Activated T-cell treated with anti-CD3 and anti-CD28 coated beads, Interleukin-2, amount 50 U/mL, for 1 hour (primary cell): ENCODE data around the gene HUNK.

Source experiments
- DNase-seq: peaks from one replicate; pipeline ENCODE4 v3.0.0-alpha.2; 2020

HUNK gene

DNA sequence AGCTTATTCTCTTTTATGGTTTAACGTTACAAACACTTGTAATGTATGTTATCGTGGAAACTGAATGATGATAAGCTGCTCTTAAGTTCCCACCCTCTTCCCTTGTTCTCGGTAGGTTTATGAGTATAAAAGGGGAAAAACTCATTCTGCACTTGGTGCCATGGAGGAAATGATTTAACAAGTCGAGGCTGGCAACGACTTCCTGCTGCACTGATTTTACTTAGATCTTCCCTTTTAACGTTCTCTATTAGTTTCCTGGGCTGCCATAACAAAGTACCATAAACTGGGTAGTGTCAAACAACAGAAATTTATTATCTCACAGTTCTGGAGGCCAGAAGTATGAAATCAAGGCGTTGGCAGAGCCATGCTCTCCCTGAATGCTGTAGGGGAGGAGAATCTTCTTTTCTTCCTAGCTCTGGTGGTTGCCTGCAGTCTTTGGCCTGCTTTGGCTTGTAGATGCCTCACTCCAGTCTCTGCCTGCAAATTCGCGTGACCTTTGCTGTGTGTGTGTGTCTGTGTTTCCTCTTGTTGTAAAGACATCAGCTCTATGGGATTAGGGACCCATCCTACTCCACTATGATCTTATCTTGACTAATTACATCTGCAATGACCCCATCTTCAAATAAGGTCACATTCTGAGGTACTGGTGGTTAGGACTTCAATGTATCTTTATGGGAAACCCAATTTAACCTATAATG, 26.3 kb downstream of the HUNK start:
- no peak for DNase-seq

DNA sequence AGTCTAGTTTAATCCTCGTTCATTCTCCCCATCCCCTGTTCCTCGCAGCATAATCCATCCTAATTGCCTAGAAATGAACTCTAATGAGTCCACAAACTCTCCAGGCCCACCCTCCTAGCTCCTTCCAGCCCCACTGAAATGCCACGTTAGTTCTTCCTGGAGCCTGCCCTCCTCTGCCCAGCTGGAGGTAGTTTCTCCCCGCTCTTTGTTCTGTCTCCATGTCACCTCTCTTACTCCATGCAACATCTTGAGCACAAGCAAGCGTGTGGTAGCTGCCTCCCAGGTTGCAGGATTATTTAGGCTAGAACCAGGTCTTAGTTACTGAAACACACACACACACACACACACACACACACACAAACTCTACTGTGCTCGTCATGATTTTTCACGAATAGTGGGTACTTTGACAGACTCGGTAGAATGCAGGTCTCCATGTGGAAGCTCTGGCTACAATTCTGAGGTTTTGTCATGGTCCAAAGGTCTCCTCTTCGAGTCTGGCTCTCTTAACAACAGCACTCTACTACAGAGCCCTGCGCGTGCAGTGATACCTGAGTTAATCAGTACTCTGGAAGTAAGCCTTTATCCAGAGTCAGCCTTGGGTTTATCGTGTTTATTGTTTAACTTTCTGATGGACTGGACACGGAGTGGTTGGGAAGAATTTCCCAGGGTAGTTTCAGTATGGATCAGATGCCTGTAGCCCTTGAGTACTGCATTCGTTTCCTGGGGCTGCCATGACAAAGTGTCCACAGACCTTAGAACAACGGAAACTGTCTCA, 27.5 kb downstream of the HUNK start:
- no peak for DNase-seq

DNA sequence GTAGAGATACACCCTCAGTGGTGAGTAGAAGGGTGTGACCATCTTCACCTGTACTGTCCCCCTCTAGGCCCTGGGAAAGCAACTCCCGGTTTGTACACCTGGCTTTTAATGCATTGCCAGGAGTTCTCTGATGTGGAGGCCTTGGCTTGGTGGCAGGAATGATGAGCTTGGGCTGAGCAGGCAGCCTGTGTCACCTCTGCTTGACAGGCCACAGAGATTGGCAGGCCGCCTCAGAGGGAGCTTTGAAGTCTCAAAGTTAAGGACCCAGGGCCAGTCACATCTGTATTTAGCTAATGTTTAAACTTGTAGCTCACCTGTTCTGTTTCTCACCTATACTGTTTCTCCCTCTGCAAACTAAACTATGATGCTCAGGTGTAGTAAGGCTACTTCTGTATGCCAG, 28.5 kb downstream of the HUNK start:
- DNase-seq = no peak

DNA sequence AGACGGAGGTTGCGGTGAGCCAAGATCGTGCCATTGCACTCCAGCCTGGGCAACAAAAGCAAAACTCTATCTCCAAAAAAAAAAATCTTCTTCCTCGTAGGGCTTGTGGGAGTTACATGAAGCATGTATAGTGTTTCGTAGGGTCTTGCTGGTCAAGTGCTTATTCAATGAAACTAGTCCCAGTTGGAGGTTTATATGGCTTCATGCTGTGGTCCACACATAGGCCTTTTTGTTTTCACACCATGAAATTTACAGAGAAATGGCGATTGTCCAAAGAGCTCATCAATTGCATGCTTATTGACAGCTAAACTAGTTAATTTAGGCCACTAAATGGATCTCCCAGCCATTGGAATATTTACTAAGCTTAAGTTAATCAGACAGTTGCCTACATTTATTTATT, 29.6 kb downstream of the HUNK start:
- DNase-seq = no peak

DNA sequence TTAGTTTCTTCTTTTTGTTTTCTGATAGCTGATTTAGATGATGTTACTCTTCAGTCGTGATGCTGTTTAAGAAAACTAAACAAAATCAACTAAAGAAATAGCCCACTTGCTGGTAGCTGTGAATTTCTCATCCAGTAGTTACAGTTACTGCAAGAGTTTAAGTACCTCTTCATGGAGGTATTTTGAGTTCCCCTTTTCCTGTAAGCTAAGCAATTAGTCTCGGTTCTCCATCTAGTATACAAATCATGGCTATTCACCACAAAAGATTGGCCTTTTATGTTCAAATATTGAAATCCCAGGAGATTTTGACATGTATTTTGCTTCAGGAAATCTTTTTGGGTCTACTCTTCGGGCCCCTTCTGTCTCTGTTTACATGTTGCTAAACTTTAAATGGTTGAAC, 31.1 kb downstream of the HUNK start:
- DNase-seq = no peak

DNA sequence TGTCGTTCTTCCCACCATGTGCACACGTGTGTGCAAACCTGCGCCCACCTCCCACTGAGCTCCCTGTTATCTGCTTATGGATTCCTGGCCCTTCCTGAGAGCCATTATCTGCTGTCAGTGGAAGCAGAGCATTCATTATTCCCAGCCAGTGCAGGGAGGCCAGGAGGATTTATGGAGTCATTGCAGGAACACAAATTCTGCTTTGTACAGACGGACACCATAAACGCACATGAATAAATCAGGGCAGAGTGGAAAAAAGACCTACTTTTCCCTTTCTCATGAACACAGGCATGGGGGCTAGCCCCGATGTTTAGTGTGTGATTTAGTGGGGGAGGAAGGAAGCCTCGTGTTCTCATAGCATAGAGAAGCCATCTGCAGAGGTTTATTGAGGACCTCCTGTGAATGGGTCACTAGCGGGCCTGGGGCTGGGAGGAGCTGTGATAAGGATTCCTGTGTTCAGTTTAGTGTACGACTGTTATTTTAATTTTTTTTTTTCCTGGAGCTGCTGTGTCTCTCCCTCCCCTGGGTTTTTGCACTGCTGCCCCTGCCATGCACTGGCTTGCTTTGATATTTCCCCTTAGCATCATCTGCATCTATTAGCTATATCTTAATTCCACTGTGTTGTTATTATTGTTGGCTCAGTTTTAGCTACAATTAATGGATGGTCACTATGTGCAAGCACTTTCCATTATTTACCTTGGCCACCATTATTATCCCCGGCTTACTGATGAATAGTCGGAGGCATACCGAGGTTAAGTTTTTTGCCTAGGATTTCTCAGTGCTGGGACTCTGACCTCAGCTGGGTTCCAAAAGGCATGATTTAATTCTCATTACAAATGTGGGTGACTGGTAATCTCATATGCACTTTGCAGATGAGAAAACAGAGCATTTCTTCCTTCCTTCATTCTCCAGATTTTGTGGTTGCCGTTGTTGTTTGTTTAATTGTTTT, 33.0 kb downstream of the HUNK start:
- no peak for DNase-seq

DNA sequence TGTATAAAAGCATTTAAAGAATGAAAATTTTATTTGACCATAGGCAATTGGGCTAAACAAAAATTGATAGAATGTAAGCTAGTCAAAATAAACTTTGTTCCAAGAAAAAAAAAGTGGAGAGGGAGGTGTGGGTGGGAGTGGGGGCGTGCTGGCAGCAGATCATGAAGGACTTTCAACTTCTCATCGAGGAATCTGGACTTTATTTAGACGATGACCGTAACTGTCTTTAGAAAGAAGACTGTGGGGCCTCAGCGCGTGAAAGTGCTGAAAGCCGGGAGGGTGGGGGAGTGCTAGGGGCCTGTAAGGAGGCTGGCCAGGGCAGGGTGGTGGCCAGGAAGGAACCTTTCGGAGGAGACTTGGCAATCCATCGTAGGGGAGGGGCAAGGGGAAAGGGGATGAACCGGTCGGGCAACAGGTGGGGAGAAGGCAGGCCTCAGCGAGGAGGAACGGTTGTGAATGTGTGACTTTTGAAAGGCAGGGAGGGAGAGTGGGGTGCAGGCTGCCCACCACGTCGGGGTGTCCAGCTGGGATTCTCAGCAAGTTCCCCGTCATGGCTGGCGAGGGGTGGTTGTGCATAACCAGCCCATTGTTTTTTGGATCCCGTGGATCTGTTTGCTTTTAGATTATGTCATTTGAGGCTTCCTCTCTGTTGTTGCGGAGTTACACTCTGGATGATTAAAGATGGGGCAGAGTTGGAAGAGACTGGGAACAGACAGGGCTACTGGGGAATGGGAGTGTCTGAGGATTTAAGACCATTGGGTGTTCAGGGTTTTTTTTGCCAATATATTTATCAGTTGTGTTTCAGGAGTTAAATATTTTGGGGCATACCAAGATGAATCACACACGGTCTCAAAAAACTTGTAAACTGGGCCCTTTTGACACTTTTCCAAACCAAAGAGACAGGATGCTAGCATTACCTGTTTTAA, 35.5 kb downstream of the HUNK start:
- DNase-seq = no peak

DNA sequence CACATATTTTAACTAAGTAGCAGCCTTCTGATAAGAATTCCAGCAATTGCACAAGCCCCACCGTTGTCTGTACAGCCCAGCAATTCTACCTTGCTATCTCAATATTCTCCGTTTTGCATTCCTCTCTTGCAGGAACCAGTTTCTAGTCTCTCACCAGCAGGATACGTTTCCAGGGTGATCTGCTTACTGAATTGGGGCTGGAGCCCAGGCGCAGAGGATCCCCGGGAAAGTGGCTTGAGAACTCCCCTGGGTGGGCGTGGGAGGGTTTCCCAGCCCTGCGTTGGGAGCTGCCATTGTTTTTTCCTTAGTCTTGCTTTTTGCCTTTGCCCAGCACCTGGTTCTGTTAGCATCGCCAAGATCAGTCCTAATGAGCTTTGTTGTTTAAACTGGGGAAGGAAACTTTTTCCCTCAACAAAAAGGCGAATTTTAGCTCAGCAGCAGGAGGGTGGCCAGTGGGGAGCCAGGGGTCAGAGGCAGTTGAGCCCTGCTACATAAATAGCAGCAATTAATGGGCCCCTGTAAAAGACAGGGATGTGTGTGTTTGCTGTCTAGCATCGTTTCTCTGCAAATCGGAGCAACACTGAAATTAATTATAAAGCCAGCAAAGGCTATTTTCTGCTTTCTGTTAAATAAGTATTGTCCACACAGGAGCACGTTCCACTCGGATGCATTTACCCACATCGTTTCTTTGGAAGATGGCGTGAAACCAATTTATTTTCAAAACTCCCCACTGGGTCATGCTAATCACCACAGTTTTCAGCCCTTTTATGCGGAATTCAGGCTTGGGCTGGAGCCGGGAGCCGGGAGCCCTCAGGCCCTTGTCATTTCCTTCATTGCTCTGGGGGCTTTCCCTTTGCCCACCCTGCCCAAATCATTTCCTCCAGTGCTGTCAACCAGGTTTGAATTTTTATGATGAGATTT, 36.6 kb downstream of the HUNK start:
- DNase-seq = no peak

DNA sequence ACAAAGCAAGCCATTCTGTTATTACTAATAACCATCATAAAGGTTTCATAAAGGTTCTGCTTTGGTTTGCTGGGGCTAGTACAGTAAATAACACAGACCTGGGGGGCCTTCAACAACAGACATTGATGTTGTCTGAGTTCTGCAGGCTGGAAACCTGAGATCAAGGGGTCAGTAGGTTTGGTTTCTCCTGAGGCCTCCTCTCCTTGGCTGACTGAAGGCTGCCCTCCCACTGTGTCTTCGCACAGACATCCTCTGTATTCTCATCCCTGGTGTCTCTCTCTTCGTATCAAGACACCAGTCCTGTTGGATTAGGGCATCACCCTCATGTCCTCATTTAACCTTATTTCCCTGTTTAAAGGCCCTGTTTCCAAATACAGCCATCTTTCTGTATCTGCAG, 37.3 kb downstream of the HUNK start:
- DNase-seq = no peak

DNA sequence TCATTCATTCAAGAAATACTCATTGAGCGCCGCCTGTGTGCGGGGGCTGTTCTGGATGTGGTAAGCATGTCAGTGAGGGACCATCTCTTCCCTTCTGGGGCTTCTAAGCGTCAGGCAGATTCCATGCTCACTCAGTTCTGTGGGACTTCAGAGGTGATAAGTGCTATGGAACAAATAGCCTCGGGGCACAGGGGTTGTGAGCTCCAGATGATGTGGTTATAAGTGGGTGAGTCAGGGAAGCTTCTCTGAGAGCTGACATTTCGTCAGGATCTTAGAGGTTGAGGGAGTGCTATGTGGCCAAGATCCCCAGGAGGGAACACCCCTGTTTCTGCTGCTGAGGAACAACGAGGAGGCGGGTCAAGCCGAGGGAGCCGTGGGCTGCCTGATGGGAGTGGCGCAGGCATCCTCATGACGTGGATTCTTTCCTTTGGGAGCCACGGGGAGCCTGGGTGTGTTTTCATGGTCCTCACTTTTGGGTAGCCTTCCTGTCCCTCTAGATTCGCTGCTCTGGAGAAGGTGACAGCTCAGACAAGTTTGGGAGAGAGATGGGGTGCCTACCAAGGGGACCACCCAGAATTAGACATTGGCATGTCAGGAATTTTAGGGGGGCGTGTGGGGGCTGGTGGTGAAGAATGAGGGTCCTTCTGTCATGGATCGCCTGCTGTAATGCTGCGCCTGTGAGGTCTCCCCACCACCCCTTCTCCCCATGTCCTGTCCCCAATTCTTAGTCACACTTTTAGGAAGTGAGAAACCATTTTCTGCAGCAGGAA, 38.5 kb downstream of the HUNK start:
- DNase-seq = no peak

DNA sequence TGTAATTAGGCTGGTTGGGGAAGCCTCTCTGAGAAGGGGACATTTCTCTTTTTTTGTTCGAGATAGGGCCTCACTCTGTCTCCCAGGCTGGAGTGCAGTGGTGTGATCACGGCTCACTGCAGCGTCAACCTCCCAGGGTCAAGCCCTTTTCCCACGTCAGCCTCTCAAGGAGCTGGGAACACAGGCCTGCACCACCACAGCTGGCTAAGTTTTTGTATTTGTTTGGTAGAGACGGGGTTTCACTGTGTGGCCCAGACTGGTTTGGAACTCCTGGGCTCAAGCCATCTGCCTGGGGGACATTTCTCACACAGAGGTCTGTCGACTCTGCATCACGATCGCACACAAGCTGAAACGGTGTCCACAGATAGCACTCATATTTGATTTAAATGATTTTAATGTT, 39.7 kb downstream of the HUNK start:
- DNase-seq = no peak

DNA sequence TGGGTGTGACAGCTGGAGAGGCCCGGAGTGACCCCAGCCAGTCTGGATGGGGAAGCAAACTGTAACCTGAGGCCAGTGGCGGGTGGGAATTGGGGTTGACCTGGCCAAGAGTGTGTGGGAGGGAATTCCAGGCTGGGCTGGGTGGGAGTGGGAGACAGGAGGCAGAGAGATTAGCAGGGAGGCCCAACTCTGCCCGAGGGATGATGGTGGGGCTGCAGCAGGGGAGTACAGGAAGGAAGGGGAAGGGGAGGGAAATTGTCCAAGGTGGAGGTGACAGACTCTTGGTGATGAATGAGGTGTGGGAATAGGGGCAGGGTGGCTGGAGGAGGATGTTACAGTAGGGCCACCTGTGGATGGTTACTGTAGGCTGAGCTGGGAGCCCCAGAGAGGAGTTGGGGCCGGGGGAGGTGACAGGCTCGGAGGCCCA, 40.4 kb downstream of the HUNK start:
- DNase-seq = no peak

DNA sequence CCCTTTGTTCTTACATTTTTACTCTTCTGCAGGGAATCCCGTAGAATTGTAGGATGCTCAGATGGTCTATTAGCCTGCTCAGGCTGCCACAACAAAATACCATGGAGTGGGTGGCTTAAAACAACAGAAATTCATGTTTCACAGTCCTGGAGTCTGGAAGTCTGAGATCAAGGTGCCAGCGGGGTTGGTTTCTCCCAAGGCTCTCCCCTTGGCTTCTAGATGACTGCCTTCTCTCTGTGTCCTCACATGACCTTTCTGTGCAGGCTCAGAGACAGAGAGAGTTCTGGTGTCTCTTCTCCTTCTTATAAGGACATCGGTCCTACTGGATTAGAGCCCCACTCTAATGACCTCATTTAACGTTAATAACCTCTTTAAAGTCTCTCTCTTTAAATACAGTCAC, 41.7 kb downstream of the HUNK start:
- DNase-seq = no peak

DNA sequence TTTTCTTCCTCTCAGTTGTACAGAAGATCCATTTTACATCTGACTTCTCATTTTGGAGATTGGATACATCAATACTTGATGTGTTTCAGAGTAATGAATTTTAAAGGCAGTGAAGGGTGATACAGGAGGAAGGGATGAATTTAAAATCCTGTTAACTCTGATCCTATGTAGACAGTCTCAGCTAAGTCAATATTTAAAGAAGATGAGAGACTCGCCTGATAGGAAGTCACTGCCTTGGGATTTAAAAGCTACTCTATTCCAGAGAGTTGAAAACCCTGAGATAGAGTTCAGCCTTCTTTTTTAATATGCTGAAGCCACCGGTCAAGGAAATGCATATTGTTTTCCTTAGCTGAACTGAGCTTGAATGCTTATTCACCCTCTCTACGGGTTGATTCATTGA, 42.7 kb downstream of the HUNK start:
- DNase-seq = no peak

DNA sequence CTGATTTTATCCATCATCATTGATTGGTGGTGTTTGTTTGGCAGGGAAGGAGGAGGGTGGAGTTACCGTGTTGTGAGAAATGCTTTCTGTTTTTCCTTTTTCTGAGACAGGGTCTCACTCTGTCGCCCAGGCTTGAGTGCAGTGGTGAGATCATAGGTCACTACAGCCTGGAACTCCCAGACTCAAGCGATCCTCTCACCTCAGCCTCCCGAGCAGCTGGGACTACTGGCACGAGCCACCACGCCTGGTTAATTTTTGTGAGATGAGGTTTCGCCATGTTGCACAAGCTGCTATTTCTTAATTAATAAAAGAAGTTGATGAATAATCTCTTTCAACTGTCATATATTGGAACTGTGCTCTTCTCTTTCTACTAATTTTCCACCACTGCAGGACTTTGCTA, 44.3 kb downstream of the HUNK start:
- DNase-seq = no peak

DNA sequence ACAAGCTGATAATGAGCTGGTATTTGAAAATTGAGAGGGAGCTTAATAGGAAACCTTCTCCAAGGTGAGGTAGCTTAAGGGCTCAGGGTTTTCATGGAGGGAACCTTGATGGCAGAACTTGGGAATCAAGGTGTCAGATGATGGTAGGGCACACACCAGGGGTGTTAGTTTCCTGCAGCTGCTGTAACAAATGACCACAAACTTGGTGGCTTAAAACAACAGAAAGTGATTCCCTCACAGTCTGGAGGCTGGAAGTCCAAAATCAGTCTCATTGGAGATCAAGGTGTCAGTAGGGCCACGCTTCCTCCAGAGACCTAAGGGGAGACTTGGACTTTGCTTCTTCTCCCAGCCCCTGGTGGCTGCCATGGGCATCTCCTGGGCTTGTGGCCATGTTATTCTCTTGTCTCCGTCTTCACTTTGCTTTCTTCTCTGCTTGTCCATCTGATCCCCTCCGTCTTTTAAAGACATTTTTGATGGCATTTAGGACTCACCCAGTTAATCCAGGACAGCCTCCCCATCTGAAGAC, 45.5 kb downstream of the HUNK start:
- DNase-seq = no peak

DNA sequence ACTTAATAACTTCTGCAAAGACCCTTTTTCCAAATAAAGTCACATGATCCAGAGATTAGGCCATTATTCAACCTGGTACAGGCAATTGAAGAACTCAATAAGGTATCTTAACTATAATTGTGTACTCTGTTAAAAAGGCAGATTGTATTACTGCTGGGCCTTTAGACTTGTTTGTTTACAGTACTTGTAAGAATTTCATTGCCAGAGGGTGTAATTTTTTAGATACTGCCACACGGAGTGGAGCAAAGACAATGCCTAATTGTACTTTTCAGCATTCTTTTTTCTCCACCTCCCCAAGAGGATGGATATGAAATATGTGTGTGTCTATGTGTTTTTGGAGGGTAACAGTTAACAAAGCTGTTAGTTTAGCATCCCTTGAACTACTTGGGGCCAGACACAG, 47.5 kb downstream of the HUNK start:
- DNase-seq = no peak

DNA sequence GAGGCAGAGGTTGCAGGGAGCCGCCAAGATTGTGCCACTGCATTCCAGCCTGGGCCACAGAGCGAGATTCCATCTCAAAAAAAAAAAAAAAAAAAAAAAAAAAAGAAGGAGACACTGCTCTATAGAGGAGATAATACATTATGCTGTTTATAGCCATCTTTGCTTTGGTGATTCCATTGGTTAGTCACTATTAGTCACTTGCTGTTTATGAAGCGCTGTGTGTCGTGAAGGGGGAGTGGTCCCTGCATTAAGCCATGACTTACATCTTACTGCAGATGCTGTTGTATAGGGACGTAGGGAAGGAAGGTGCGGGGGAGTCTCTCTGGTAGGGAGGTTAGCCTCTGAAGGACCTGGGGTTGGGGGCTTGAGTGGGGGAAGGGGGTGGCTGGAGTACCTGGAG, 48.3 kb downstream of the HUNK start:
- no peak for DNase-seq

DNA sequence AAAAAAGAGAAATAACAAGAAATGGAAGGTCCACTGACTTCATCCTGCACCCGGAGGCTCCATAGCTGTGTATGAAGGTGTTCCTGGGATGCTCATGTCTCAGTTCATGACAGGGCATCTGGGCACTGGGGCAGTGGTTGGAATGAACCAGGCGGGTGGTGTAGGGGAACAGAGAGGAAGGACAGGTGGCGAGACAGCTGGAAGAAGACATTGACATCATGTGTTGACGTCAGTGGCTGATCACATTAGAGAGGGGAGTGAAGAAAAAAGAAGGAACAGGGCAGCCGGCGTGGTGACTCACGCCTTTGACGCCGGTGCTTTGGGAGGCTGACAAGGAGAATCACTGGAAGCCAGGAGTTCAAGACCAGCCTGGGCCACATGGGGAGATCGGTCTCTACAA, 50.1 kb downstream of the HUNK start:
- DNase-seq = no peak

DNA sequence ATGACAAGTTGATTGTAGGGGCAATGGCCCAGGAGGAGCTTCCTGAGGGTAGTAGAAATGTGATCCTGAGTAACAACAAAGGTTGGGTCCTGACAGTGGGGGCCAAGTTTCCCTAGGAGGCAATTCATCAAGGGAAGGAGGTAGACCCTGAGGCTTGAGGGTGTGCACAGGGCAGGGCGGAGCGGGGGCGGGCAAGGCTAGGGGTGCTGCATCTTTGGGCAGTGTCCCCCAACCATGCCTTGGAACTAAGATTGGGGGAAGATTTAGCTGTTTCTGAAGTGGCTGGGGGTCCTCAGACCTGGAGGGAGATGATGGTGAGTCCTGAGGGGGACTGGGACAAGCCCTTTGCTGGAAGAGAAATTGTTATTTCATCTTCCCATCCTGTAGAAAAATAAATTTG, 50.9 kb downstream of the HUNK start:
- no peak for DNase-seq
